H9 (cell line): Measurements from ENCODE around the gene SDHB. TPM values are rescaled to one million over a fixed set of nuclear protein-coding genes. Genes with fewer than 3 reads are reported as not detected.
A peak's percentile ranks its signal among the peaks of the same experiment; 100 is the strongest.

Experiments used
- DNase-seq: peaks from one replicate; pipeline ENCODE4 v3.0.0-alpha.2; 2017
- H2AFZ ChIP-seq: one replicate; pipeline ENCODE4 v1.6.1; 2013; ENCODE audit warnings: mild to moderate bottlenecking, low read length, control low read depth, moderate library complexity
- H2AK5ac ChIP-seq: 2 replicates; pipeline ENCODE4 v1.6.1; 2013; ENCODE audit warnings: low read length, control low read depth, mixed read lengths; ENCODE audit not compliant: insufficient read length
- H2BK120ac ChIP-seq: one replicate; pipeline ENCODE4 v1.6.1; 2013; ENCODE audit warnings: low read depth, mild to moderate bottlenecking, low read length, control low read depth, inconsistent platforms; ENCODE audit not compliant: poor library complexity, severe bottlenecking
- H2BK12ac ChIP-seq: 2 replicates; pipeline ENCODE4 v1.6.1; 2013; ENCODE audit warnings: low read length, control low read depth, mixed read lengths, low read depth; ENCODE audit not compliant: insufficient read length
- H2BK15ac ChIP-seq: 2 replicates; pipeline ENCODE4 v1.6.1; 2013; ENCODE audit warnings: low read depth, low read length, control low read depth
- H2BK20ac ChIP-seq: one replicate; pipeline ENCODE4 v1.6.1; 2013; ENCODE audit warnings: low read depth, mild to moderate bottlenecking, low read length, control low read depth, inconsistent platforms; ENCODE audit not compliant: poor library complexity, severe bottlenecking
- H2BK5ac ChIP-seq: 2 replicates; pipeline ENCODE4 v1.6.1; 2013; ENCODE audit warnings: low read length, control low read depth, mixed read lengths; ENCODE audit not compliant: insufficient read length
- H3K14ac ChIP-seq: 2 replicates; pipeline ENCODE4 v1.6.1; 2013; ENCODE audit warnings: low read length, control low read depth; ENCODE audit not compliant: insufficient read depth
- H3K18ac ChIP-seq: 2 replicates; pipeline ENCODE4 v1.6.1; 2013; ENCODE audit warnings: low read depth, mild to moderate bottlenecking, mixed read lengths, low read length, control low read depth; ENCODE audit not compliant: insufficient read length
- H3K23ac ChIP-seq: 2 replicates; pipeline ENCODE4 v1.6.1; 2013; ENCODE audit warnings: low read length, control low read depth, mixed read lengths, low read depth; ENCODE audit not compliant: insufficient read length
- H3K23me2 ChIP-seq: 2 replicates; pipeline ENCODE4 v1.6.1; 2013; ENCODE audit warnings: low read depth, mild to moderate bottlenecking, mixed read lengths, low read length, control low read depth; ENCODE audit not compliant: insufficient read length, poor library complexity, severe bottlenecking
- H3K27ac ChIP-seq: 2 replicates; pipeline ENCODE4 v1.5.1; 2013; ENCODE audit warnings: low read length, control low read depth, mixed read lengths, low read depth; ENCODE audit not compliant: insufficient read length
- H3K27me3 ChIP-seq: 2 replicates; pipeline ENCODE4 v1.6.1; 2013; ENCODE audit warnings: low read length, control low read depth, inconsistent platforms; ENCODE audit not compliant: insufficient read depth
- H3K4ac ChIP-seq: 2 replicates; pipeline ENCODE4 v1.6.1; 2013; ENCODE audit warnings: low read depth, mild to moderate bottlenecking, control low read depth, inconsistent platforms, low read length, moderate library complexity
- H3K4me1 ChIP-seq: 2 replicates; pipeline ENCODE4 v1.6.1; 2013; ENCODE audit warnings: low read length, control low read depth, inconsistent platforms; ENCODE audit not compliant: insufficient read depth
- H3K4me2 ChIP-seq: 2 replicates; pipeline ENCODE4 v1.6.1; 2013; ENCODE audit warnings: low read length, control low read depth, mixed read lengths; ENCODE audit not compliant: insufficient read length, insufficient read depth
- H3K56ac ChIP-seq: 2 replicates; pipeline ENCODE4 v1.6.1; 2013; ENCODE audit warnings: low read depth, mild to moderate bottlenecking, mixed read lengths, low read length, control low read depth; ENCODE audit not compliant: insufficient read length
- H3K79me1 ChIP-seq: 2 replicates; pipeline ENCODE4 v1.6.1; 2013; ENCODE audit warnings: low read depth, mild to moderate bottlenecking, moderate library complexity, low read length, control low read depth, inconsistent platforms; ENCODE audit not compliant: insufficient read depth, poor library complexity, severe bottlenecking
- H3K79me2 ChIP-seq: 2 replicates; pipeline ENCODE4 v1.6.1; 2013; ENCODE audit warnings: low read length, control low read depth, inconsistent platforms; ENCODE audit not compliant: insufficient read depth
- H3K9ac ChIP-seq: 2 replicates; pipeline ENCODE4 v1.6.1; 2013; ENCODE audit warnings: low read length, control low read depth, mixed read lengths; ENCODE audit not compliant: insufficient read length; ENCODE audit errors: extremely low read depth
- H3K9me3 ChIP-seq: one replicate; pipeline ENCODE4 v1.6.1; 2013; ENCODE audit warnings: low read depth, low read length, inconsistent platforms; ENCODE audit not compliant: control insufficient read depth
- H3T11ph ChIP-seq: one replicate; pipeline ENCODE4 v1.6.1; 2013; ENCODE audit warnings: mild to moderate bottlenecking, low read length, control low read depth, inconsistent platforms
- H4K20me1 ChIP-seq: one replicate; pipeline ENCODE4 v1.6.1; 2013; ENCODE audit not compliant: control insufficient read depth, insufficient read length, insufficient read depth
- H4K5ac ChIP-seq: 2 replicates; pipeline ENCODE4 v1.6.1; 2013; ENCODE audit warnings: low read depth, mild to moderate bottlenecking, mixed read lengths, low read length, control low read depth; ENCODE audit not compliant: insufficient read length
- H4K8ac ChIP-seq: replicated peaks from 2 replicates; pipeline ENCODE4 v1.6.1; 2013; ENCODE audit warnings: low read length, control low read depth, mixed read lengths, low read depth; ENCODE audit not compliant: insufficient read length
- H4K91ac ChIP-seq: 2 replicates; pipeline ENCODE4 v1.6.1; 2013; ENCODE audit warnings: low read depth, mild to moderate bottlenecking, moderate library complexity, mixed read lengths, low read length, control low read depth; ENCODE audit not compliant: insufficient read length
- H3K27ac Mint-ChIP-seq, 3 experiments: 2 replicates in 2 of 3; 3 replicates in 1 of 3; pipeline ENCODE4 v1.8.0; 2020 to 2021; ENCODE audit warnings: mixed read lengths in 3 of 3, mild to moderate bottlenecking in 1 of 3, moderate library complexity in 1 of 3
- H3K27me3 Mint-ChIP-seq: 2 replicates; pipeline ENCODE4 v1.8.0; 2021; ENCODE audit warnings: low read depth, mild to moderate bottlenecking, moderate library complexity, mixed read lengths
- H3K36me3 Mint-ChIP-seq, 3 experiments: 2 replicates in 2 of 3; 3 replicates in 1 of 3; pipeline ENCODE4 v1.8.0; 2020 to 2021; ENCODE audit warnings: low read depth in 3 of 3, mixed read lengths in 3 of 3; ENCODE audit not compliant: insufficient read depth in 1 of 3
- H3K4me1 Mint-ChIP-seq, 2 experiments: 2 replicates each; pipeline ENCODE4 v1.8.0; 2020; ENCODE audit warnings: mixed read lengths in 2 of 2
- H3K4me3 Mint-ChIP-seq, 2 experiments: 2 replicates in 1 of 2; 3 replicates in 1 of 2; pipeline ENCODE4 v1.8.0; 2020 to 2021; ENCODE audit warnings: mild to moderate bottlenecking in 2 of 2, mixed read lengths in 2 of 2, moderate library complexity in 1 of 2
- H3K9me3 Mint-ChIP-seq, 2 experiments: 2 replicates in 1 of 2; 3 replicates in 1 of 2; pipeline ENCODE4 v1.8.0; 2020; ENCODE audit warnings: mild to moderate bottlenecking in 2 of 2, mixed read lengths in 2 of 2, moderate library complexity in 1 of 2
- CTCF ChIP-seq: fragments of 200-600 bp; sonication (generic); conservative IDR thresholded peaks from 3 replicates; pipeline ENCODE4 v1.8.0; 2021; ENCODE audit warnings: antibody characterized with exemption, mild to moderate bottlenecking
- WGBS: extraction: QIAGEN DNeasy Blood & Tissue Kit; methylation state at CpG from one replicate; pipeline ENCODE4 v1.1.7; 2013; ENCODE audit warnings: missing lambda C conversion rate, low lambda C conversion rate, mixed read lengths; ENCODE audit not compliant: insufficient read length; ENCODE audit errors: extremely low coverage; 5-methylcytosine and 5-hydroxymethylcytosine counted together
- total RNA-seq: library from RNA; stranded (reverse); gene quantifications from 2 replicates; pipeline ENCODE4 v1.2.1, GENCODE V29; 2021

The SDHB gene
- total RNA-seq, 1 experiment from 2014 or later = 77.5 TPM

GRCh38 chr1:17023573-17023972 lies 30.3 kb downstream of the SDHB start:
- no peak overlapping the region for H3T11ph ChIP-seq
- Mint-ChIP-seq H3K4me3 (no peak overlapping the region), H3K27ac (peak overlapping the region in 2 of 3 experiments; percentile 58 to 77; a peak in 3 of 7 replicates), H3K9me3 (no peaks in the 10 kb centered on the region), H3K36me3 (peaks cover 31 to 90% (median 78%) of the 10 kb centered on the region in 3 experiments; a peak in 6 of 7 replicates), H3K27me3 (no peaks in the 10 kb centered on the region), H3K4me1 (peaks cover 0 to 5% of the 10 kb centered on the region in 2 experiments; a peak in 1 of 4 replicates)
- H4K8ac ChIP-seq = no peak overlapping the region
- H3K56ac ChIP-seq = no peak overlapping the region
- H2BK12ac ChIP-seq = no peak overlapping the region
- H3K9ac ChIP-seq = no peak overlapping the region
- H3K18ac ChIP-seq = no peak overlapping the region
- no peaks in the 10 kb centered on the region for H3K4me1 ChIP-seq
- H3K4ac ChIP-seq = no peak overlapping the region
- no peak overlapping the region for H2BK5ac ChIP-seq
- H2AFZ ChIP-seq = no peak overlapping the region
- no peaks in the 10 kb centered on the region for H3K23me2 ChIP-seq
- no peak overlapping the region for H3K4me2 ChIP-seq
- no peaks in the 10 kb centered on the region for H3K79me1 ChIP-seq
- H2BK15ac ChIP-seq = no peak overlapping the region
- WGBS = no CpG with 5 or more reads among the region's 3 CpGs
- H2AK5ac ChIP-seq = no peak overlapping the region
- DNase-seq = no peak
- H3K9me3 ChIP-seq = no peaks in the 10 kb centered on the region
- H3K79me2 ChIP-seq = no peaks in the 10 kb centered on the region
- H4K91ac ChIP-seq = no peak overlapping the region
- H2BK20ac ChIP-seq = no peak overlapping the region
- H3K27ac ChIP-seq = no peak overlapping the region
- no peak overlapping the region for H2BK120ac ChIP-seq
- H4K20me1 ChIP-seq = no peaks in the 10 kb centered on the region
- no peak overlapping the region for H3K14ac ChIP-seq
- peak; percentile 52 for TF ChIP-seq CTCF
- H3K27me3 ChIP-seq = no peaks in the 10 kb centered on the region
- no peak overlapping the region for H4K5ac ChIP-seq
- H3K23ac ChIP-seq = no peak overlapping the region
